Testis (tissue), 3 donors: Measurements from ENCODE around the gene LRMDA. TPM values are rescaled to one million over a fixed set of nuclear protein-coding genes. Genes with fewer than 3 reads are reported as not detected.

Experiments used
- DNase-seq: peaks from one replicate; pipeline ENCODE4 v3.0.0-alpha.2; 2019
- H3K27ac ChIP-seq, 2 donors: fragments of 200-600 bp; sonication (generic); one replicate each; pipeline ENCODE4 v1.5.1; 2019
- H3K27me3 ChIP-seq: fragments of 200-600 bp; sonication (generic); one replicate; pipeline ENCODE4 v1.5.1; 2019
- H3K36me3 ChIP-seq: fragments of 200-600 bp; sonication (generic); one replicate; pipeline ENCODE4 v1.5.1; 2017; ENCODE audit warnings: low read depth; ENCODE audit errors: missing control alignments
- H3K4me1 ChIP-seq: fragments of 200-600 bp; sonication (generic); one replicate; pipeline ENCODE4 v1.5.1; 2019
- H3K4me3 ChIP-seq, 2 donors: fragments of 200-600 bp; sonication (generic); one replicate each; pipeline ENCODE4 v1.5.1; 2017 to 2019
- H3K9me3 ChIP-seq: fragments of 200-600 bp; sonication (generic); one replicate; pipeline ENCODE4 v1.5.1; 2017
- POLR2A ChIP-seq: fragments of 450-650 bp; IDR thresholded peaks from one replicate; pipeline ENCODE4 v1.6.1; 2017; ENCODE audit warnings: antibody characterized with exemption, mild to moderate bottlenecking, moderate library complexity
- WGBS, 2 donors: methylation state at CpG; one replicate each; pipeline ENCODE4 v1.1.5; 2018; 5-methylcytosine and 5-hydroxymethylcytosine counted together
- intact Hi-C: fragments of 100-400 bp; cut with DNase I; formaldehyde crosslinking; loops from one replicate; pipeline ENCODE4 v1.15.1; 2023; ENCODE audit warnings: low total_unique reads
- polyA plus RNA-seq: library from polyadenylated mRNA; stranded (reverse); fragments of 350-450 nt; fragmentation: Illumina TruSeq; extraction: RNeasy Lipid Tissue Mini Kit (QIAGEN cat#74804); gene quantifications from one replicate; pipeline ENCODE4 v1.2.3, GENCODE V29; 2014; ENCODE audit warnings: low read depth, low replicate concordance; ENCODE audit not compliant: insufficient read depth
- total RNA-seq, 2 donors: library from RNA; depleted of rRNA; stranded (reverse); fragments of >200 nt; gene quantifications; one replicate each; pipeline ENCODE4 v1.2.3, GENCODE V29; 2016
- TF ChIP-seq, protein P1 (sequence below), 3 experiments: fragments of 450-650 bp in 2 of 3; fragments of 200-600 bp in 1 of 3; sonication (generic) in 1 of 3; IDR thresholded peaks; one replicate each; pipeline ENCODE4 v1.5.1; 2016 to 2019; ENCODE audit warnings: antibody characterized with exemption in 3 of 3, mild to moderate bottlenecking in 2 of 3, moderate library complexity in 1 of 3

Gene LRMDA
- total and polyA plus RNA-seq, 3 donors from 2014 or later = 7.6 to 13.8 (median 10.6) TPM

DNA sequence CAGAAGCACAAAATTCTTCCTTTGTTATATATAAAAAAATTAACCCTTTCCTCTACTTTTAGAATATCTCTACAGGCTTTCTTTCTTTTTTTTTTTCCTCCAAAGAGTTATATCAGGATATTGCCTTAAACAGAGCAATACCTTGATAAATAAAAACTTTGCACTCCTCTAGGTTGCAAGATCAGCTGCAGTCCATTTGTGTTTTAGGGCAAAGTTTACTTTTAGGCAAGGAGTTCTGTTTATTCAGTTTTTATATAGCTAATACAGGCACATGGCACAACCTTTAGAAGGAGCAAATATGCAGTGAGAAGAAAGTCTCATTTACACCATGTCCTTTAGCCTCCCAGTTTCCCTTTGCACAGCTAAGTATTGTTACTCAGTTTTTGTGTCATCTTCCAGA, 10.3 kb downstream of the LRMDA start:
- no peaks in the 10 kb centered on the region for H3K27me3 ChIP-seq
- DNase-seq = no peak
- TF ChIP-seq, protein P1, sequence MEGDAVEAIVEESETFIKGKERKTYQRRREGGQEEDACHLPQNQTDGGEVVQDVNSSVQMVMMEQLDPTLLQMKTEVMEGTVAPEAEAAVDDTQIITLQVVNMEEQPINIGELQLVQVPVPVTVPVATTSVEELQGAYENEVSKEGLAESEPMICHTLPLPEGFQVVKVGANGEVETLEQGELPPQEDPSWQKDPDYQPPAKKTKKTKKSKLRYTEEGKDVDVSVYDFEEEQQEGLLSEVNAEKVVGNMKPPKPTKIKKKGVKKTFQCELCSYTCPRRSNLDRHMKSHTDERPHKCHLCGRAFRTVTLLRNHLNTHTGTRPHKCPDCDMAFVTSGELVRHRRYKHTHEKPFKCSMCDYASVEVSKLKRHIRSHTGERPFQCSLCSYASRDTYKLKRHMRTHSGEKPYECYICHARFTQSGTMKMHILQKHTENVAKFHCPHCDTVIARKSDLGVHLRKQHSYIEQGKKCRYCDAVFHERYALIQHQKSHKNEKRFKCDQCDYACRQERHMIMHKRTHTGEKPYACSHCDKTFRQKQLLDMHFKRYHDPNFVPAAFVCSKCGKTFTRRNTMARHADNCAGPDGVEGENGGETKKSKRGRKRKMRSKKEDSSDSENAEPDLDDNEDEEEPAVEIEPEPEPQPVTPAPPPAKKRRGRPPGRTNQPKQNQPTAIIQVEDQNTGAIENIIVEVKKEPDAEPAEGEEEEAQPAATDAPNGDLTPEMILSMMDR (IDR thresholded peaks at IDR 0.05) = no peak
- TF ChIP-seq POLR2A = no peak
- intact Hi-C loops = no loop called here
- no peak overlapping the region for H3K27ac ChIP-seq
- H3K9me3 ChIP-seq = no peaks in the 10 kb centered on the region
- no peaks in the 10 kb centered on the region for H3K4me1 ChIP-seq
- H3K4me3 ChIP-seq = no peak overlapping the region
- no peaks in the 10 kb centered on the region for H3K36me3 ChIP-seq

DNA sequence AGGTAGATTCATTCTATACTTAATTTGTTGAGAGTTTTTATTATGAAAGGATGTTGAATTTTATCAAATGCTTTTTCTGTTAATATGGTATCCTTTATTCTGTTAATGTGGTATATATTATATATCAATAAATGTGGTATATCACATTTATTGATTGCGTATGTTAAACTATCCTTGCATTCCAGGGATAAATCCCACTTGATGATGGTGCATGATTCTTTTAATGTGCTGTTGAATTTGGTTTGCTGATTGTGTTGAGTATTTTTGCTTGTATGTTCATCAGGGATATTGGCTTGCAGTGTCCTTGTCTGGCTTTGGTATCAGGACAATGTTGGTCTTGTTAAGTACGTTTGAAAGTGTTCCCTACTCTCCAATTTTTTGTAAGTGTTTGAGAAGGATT, 11.9 kb downstream of the LRMDA start:
- Histone ChIP-seq H3K9me3 (no peaks in the 10 kb centered on the region), H3K27me3 (no peaks in the 10 kb centered on the region), H3K4me1 (no peaks in the 10 kb centered on the region), H3K4me3 (no peak overlapping the region), H3K36me3 (no peaks in the 10 kb centered on the region), H3K27ac (no peak overlapping the region)
- intact Hi-C loops = no loop called here
- TF ChIP-seq, protein P1 (IDR thresholded peaks at IDR 0.05) = no peak
- no peak for TF ChIP-seq POLR2A
- 93 to 96% methylated on average over 2 of the region's 2 CpGs for WGBS, 2 donors
- DNase-seq = no peak

DNA sequence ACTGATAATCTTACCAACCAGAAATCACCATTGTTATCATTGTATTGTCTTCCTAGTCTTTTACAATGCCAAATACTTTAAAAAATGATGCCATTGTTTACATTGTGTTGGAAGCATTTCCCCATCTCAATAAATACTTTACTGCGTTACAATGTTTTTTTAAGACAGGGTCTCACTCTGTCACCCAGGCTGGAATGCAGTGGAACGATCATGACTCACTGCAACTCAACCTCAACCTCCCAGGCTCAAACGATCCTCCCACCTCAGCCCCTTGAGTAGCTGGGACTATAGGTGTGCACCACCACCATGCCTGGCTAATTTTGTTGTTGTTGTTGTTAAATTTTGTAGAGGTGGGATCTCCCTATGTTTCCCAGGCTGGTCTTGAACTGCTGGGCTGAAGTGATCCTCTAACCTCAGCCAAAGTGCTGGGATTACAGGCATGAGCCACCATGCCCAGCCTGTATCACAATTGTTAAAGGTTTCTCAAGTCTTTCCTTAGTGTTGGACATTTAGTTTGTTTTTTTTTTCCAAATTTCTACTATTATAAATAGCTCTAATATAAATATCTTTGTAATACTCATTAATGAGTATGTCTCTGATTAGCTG, 13.5 kb downstream of the LRMDA start:
- no peaks in the 10 kb centered on the region for H3K27me3 ChIP-seq
- TF ChIP-seq POLR2A = no peak
- TF ChIP-seq, protein P1 (IDR thresholded peaks at IDR 0.05) = no peak
- WGBS, 2 donors = 89 to 97% methylated on average over 3 of the region's 3 CpGs
- no peaks in the 10 kb centered on the region for H3K9me3 ChIP-seq
- no peak overlapping the region for H3K27ac ChIP-seq
- H3K36me3 ChIP-seq = no peaks in the 10 kb centered on the region
- peaks cover 6% of the 10 kb centered on the region for H3K4me1 ChIP-seq
- intact Hi-C loops = no loop called here
- H3K4me3 ChIP-seq = no peak overlapping the region
- DNase-seq = no peak

DNA sequence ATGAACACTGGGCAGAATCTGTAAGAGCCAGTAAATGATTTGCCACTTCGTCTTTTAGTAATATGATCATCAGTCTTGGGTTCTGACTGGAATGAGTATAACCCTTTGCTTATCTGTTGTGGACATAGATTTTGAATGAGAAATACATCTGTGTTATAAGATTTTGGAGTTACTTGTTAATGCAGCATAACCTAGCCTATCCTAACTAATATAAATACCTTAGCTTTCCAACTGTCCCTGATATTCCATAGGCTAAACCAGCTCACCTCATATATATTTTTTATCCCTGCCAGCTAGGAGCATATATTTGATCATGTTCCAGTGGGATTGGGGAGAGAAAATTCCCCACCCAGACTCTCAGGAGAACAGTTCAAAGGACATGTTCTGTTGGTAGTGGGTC, 15.1 kb downstream of the LRMDA start:
- WGBS, 2 donors = 93 to 95% methylated on average over 1 of the region's 1 CpG
- TF ChIP-seq, protein P1 (IDR thresholded peaks at IDR 0.05) = no peak
- TF ChIP-seq POLR2A = no peak

DNA sequence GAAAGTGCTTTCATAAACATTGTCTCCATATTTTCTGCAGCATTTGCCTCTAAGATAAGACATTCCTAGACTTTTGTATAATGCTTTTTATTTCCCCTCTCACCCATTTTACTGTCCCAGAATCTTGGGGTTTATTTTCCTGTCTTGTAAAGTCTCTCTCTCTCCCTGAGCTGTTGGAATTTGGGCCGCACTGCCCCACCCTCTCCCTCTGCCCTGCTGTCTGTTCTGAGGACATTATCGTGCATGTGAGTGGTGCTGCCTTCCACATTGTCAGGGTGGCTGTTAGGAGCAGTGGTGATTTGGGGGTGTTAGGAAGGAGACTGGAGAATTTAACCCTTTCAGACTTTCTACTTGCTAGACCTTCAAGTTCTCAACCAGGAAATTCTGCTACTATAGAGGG, 16.7 kb downstream of the LRMDA start:
- DNase-seq = no peak
- Histone ChIP-seq H3K27me3 (no peaks in the 10 kb centered on the region), H3K27ac (no peak overlapping the region), H3K4me3 (no peak overlapping the region), H3K9me3 (no peaks in the 10 kb centered on the region), H3K36me3 (no peaks in the 10 kb centered on the region), H3K4me1 (peaks cover 10% of the 10 kb centered on the region)
- intact Hi-C loops = no loop called here
- 68 to 74% methylated on average over 2 of the region's 2 CpGs for WGBS, 2 donors
- TF ChIP-seq, protein P1 (IDR thresholded peaks at IDR 0.05) = no peak
- no peak for TF ChIP-seq POLR2A

More for the DNA sequence above, 15.1 kb downstream of the LRMDA start:
- H3K4me1 ChIP-seq = peaks cover 10% of the 10 kb centered on the region
- no peak overlapping the region for H3K27ac ChIP-seq
- no peaks in the 10 kb centered on the region for H3K27me3 ChIP-seq
- H3K4me3 ChIP-seq = no peak overlapping the region
- DNase-seq = no peak
- no peaks in the 10 kb centered on the region for H3K9me3 ChIP-seq
- intact Hi-C loops = no loop called here
- no peaks in the 10 kb centered on the region for H3K36me3 ChIP-seq
